ENCODE data around the gene ADAMTSL4.

GRCh38 chr1:150559656-150560010 lies 10.4 kb downstream of the ADAMTSL4 start:
- TF ChIP-seq EZH2 (IDR thresholded peaks at IDR 0.05; ENCODE audit: insufficient read depth, low read length) = no peak
- TF ChIP-seq, protein P1, sequence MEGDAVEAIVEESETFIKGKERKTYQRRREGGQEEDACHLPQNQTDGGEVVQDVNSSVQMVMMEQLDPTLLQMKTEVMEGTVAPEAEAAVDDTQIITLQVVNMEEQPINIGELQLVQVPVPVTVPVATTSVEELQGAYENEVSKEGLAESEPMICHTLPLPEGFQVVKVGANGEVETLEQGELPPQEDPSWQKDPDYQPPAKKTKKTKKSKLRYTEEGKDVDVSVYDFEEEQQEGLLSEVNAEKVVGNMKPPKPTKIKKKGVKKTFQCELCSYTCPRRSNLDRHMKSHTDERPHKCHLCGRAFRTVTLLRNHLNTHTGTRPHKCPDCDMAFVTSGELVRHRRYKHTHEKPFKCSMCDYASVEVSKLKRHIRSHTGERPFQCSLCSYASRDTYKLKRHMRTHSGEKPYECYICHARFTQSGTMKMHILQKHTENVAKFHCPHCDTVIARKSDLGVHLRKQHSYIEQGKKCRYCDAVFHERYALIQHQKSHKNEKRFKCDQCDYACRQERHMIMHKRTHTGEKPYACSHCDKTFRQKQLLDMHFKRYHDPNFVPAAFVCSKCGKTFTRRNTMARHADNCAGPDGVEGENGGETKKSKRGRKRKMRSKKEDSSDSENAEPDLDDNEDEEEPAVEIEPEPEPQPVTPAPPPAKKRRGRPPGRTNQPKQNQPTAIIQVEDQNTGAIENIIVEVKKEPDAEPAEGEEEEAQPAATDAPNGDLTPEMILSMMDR (IDR thresholded peaks at IDR 0.05; ENCODE audit: insufficient read depth, low read depth, low read length) = no peak

Data from astrocyte (in vitro differentiated cells and primary cell).